A673 (cell line): ENCODE data around the gene DISP3. TPM values are rescaled to one million over a fixed set of nuclear protein-coding genes. Genes with fewer than 3 reads are reported as not detected.

Experiments
- BruUV-seq: library from RNA; stranded (reverse); fragments of 400-500 nt; replicated peaks from 2 replicates; lab custom pipeline; 2021; lab: Mats Ljungman, UMichigan
- CTCF ChIA-PET: fragments of 300-600 bp; sonication (Branson Sonifier 250); formaldehyde crosslinking; loops from one replicate; lab custom pipeline; 2022; ENCODE audit warnings: antibody characterized with exemption; lab: Charles Lee
- POLR2A ChIA-PET: fragments of 300-600 bp; sonication (Branson Sonifier 250); formaldehyde crosslinking; loops from one replicate; lab custom pipeline; 2022; ENCODE audit warnings: antibody characterized with exemption; ENCODE audit not compliant: low non-redundant PET; lab: Charles Lee
- DNase-seq: peaks from one replicate; pipeline ENCODE4 v3.0.0-alpha.2; 2015; ENCODE audit warnings: low spot score
- H3K27ac ChIP-seq: fragments of 200-600 bp; sonication (generic); 2 replicates; pipeline ENCODE4 v1.5.1; 2016; ENCODE audit warnings: mixed run types, low read depth, mild to moderate bottlenecking, mixed read lengths, antibody characterized with exemption, low read length; ENCODE audit not compliant: poor library complexity, severe bottlenecking
- H3K27me3 ChIP-seq: fragments of 200-600 bp; sonication (generic); replicated peaks from 2 replicates; pipeline ENCODE4 v1.6.1; 2017; ENCODE audit warnings: mixed run types, low read depth, mild to moderate bottlenecking, mixed read lengths, antibody characterized with exemption, low read length; ENCODE audit not compliant: insufficient read depth, poor library complexity
- H3K36me3 ChIP-seq: fragments of 200-600 bp; sonication (generic); 2 replicates; pipeline ENCODE4 v1.6.1; 2016; ENCODE audit warnings: mixed run types, mild to moderate bottlenecking, mixed read lengths, antibody characterized with exemption, low read length; ENCODE audit not compliant: insufficient read depth, poor library complexity, severe bottlenecking
- H3K4me1 ChIP-seq: fragments of 200-600 bp; sonication (generic); 2 replicates; pipeline ENCODE4 v1.6.1; 2017; ENCODE audit warnings: mixed run types, mild to moderate bottlenecking, mixed read lengths, antibody characterized with exemption, low read length; ENCODE audit not compliant: insufficient read depth, poor library complexity, severe bottlenecking
- H3K4me3 ChIP-seq: fragments of 200-600 bp; sonication (generic); 2 replicates; pipeline ENCODE4 v1.5.1; 2016; ENCODE audit warnings: low read depth, mixed run types, mild to moderate bottlenecking, mixed read lengths, low read length; ENCODE audit not compliant: poor library complexity, severe bottlenecking
- H3K9me3 ChIP-seq: fragments of 200-600 bp; sonication (generic); 2 replicates; pipeline ENCODE4 v1.6.1; 2016; ENCODE audit warnings: mixed run types, low read depth, mild to moderate bottlenecking, mixed read lengths, antibody characterized with exemption, low read length; ENCODE audit not compliant: poor library complexity, severe bottlenecking
- EZH2 ChIP-seq: fragments of 200-600 bp; sonication (generic); IDR thresholded peaks from 2 replicates; pipeline ENCODE4 v1.6.1; 2017; ENCODE audit warnings: borderline replicate concordance, low read depth, mild to moderate bottlenecking, mixed read lengths, antibody characterized with exemption, low read length; ENCODE audit not compliant: poor library complexity, severe bottlenecking
- intact Hi-C: fragments of 100-400 bp; cut with micrococcal nuclease; formaldehyde crosslinking; loops from one replicate; pipeline ENCODE4 v1.10.0; 2022; ENCODE audit not compliant: unreplicated experiment
- total RNA-seq: library from RNA; stranded (reverse); gene quantifications from 2 replicates; pipeline ENCODE4 v1.2.3, GENCODE V29; 2021
- TF ChIP-seq, protein P1 (sequence below): fragments of 300-800, 200-600 bp; sonication (generic); conservative IDR thresholded peaks from 2 replicates; pipeline ENCODE4 v1.5.1; 2017; ENCODE audit warnings: low read depth, mild to moderate bottlenecking, antibody characterized with exemption, low read length, moderate library complexity, mixed read lengths

The DISP3 gene
- total RNA-seq, 1 experiment from 2014 or later, result 0.49 TPM

DNA sequence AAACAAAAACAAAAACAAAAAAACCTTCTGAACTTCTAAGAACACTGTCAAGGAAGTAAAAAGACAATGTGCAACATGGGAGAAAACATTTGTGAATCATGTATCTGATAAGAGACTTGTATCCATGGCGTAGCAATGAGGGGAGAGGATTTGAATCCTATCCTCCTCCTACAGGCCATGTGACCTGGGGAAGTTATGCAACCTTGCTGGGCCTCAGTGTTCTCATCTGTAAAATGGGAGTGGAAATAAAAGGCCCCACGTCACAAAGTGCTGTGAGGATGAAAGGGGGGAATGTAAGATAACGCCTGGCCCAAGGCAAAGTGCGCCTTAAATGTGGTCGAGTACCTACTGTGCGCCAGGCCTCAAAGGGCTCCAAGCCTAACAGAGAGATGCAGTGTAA, 83.7 kb downstream of the DISP3 start:
- H3K4me3 ChIP-seq, result no peak overlapping the region
- peaks cover 83% of the 10 kb centered on the region for H3K27me3 ChIP-seq
- no TSS peak for BruUV-seq
- DNase-seq, result no peak
- no peaks in the 10 kb centered on the region for H3K36me3 ChIP-seq
- TF ChIP-seq, protein P1, sequence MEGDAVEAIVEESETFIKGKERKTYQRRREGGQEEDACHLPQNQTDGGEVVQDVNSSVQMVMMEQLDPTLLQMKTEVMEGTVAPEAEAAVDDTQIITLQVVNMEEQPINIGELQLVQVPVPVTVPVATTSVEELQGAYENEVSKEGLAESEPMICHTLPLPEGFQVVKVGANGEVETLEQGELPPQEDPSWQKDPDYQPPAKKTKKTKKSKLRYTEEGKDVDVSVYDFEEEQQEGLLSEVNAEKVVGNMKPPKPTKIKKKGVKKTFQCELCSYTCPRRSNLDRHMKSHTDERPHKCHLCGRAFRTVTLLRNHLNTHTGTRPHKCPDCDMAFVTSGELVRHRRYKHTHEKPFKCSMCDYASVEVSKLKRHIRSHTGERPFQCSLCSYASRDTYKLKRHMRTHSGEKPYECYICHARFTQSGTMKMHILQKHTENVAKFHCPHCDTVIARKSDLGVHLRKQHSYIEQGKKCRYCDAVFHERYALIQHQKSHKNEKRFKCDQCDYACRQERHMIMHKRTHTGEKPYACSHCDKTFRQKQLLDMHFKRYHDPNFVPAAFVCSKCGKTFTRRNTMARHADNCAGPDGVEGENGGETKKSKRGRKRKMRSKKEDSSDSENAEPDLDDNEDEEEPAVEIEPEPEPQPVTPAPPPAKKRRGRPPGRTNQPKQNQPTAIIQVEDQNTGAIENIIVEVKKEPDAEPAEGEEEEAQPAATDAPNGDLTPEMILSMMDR, result no peak
- intact Hi-C loops, result no loop called here
- CTCF ChIA-PET, result no interaction called here
- no peak overlapping the region for H3K27ac ChIP-seq
- POLR2A ChIA-PET, result no interaction called here
- H3K9me3 ChIP-seq, result no peaks in the 10 kb centered on the region
- H3K4me1 ChIP-seq, result no peaks in the 10 kb centered on the region

GRCh38 chr1:11563560-11564069, 84.7 kb downstream of the DISP3 start:
- CTCF ChIA-PET, result no interaction called here
- intact Hi-C loops, result no loop called here
- no TSS peak for BruUV-seq

GRCh38 chr1:11564237-11564636, 85.3 kb downstream of the DISP3 start:
- Histone ChIP-seq H3K27me3 (peaks cover 75% of the 10 kb centered on the region), H3K4me1 (no peaks in the 10 kb centered on the region), H3K36me3 (no peaks in the 10 kb centered on the region), H3K27ac (no peak overlapping the region), H3K4me3 (no peak overlapping the region), H3K9me3 (no peaks in the 10 kb centered on the region)
- TF ChIP-seq, protein P1, result no peak
- no peak for TF ChIP-seq EZH2
- ChIA-PET CTCF (no interaction called here), POLR2A (no interaction called here)
- no TSS peak for BruUV-seq
- no peak for DNase-seq
- intact Hi-C loops, result no loop called here

More at GRCh38 chr1:11563560-11564069, 84.7 kb downstream of the DISP3 start:
- Histone ChIP-seq H3K36me3 (no peaks in the 10 kb centered on the region), H3K4me1 (no peaks in the 10 kb centered on the region), H3K9me3 (no peaks in the 10 kb centered on the region), H3K4me3 (no peak overlapping the region), H3K27ac (no peak overlapping the region), H3K27me3 (peaks cover 75% of the 10 kb centered on the region)
- DNase-seq, result no peak
- POLR2A ChIA-PET, result no interaction called here
- TF ChIP-seq EZH2, result no peak
- TF ChIP-seq, protein P1, result no peak
